Measurements from ENCODE around the gene TNNI3.
"Not testable (repeated sequence)": the region's sequence is repeated elsewhere in the genome, so short reads cannot be mapped to it uniquely, and the experiment has no call there.

Gene TNNI3

GRCh38 chr19:55111238-55111831 is 46.2 kb downstream of the TNNI3 start:
- no peak for DNase-seq

GRCh38 chr19:55109527-55110291 is 47.8 kb downstream of the TNNI3 start:
- no peak for DNase-seq

DNA sequence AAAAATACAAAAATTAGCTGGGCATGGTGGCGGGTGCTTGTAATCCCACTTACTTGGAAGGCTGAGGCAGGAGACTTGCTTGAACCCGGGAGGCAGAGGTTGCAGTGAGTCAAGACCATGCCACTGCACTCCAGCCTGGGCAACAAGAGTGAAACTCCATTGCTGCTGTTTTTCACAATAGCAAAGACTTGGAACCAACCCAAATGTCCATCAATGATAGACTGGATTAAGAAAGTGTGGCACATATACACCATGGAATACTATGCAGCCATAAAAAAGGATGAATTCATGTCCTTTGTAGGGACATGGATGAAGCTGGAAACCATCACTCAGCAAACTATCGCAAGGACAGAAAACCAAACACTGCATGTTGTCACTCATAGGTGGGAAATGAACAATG is 50.3 kb downstream of the TNNI3 start:
- not testable (repeated sequence) for DNase-seq

- DNase-seq, result no peak
Measured at GRCh38 chr19:55106591-55106990, 50.9 kb downstream of the TNNI3 start.

- DNase-seq, result no peak
Measured at GRCh38 chr19:55105237-55105636, 52.3 kb downstream of the TNNI3 start.

DNA sequence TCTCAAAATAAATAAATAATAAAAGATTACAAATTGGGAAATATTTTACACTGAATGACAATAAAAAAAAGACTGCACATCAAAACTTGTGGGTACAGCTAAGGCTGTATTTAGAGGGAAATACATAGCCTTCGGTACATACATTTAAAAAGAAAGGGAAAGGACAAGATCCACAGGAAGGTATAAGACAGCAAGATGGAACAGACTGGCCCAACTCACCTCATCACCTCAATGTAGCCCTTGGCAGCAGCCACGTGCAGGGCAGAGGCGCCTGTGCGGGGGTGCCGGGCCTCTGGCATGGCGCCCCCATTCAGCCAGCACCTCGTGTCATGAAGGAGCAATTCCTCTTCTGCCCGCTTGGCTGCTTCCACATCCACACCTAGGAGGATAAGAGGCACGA is 54.3 kb downstream of the TNNI3 start:
- no peak for DNase-seq
